Right lung (tissue), 10 donors: ENCODE results near the gene NFATC1. TPM values are rescaled to one million over a fixed set of nuclear protein-coding genes. Genes with fewer than 3 reads are reported as not detected.

Experiments
- DNase-seq, 2 donors: peaks; one replicate each; pipeline ENCODE4 v3.0.0-alpha.2; 2013
- long read RNA-seq, 8 donors: transcript quantifications; one replicate each; lab custom pipeline, GENCODE V29; 2026
- polyA plus RNA-seq, 5 donors: library from polyadenylated mRNA; unstranded; fragments of 120-200 nt; gene quantifications; one replicate each; pipeline versions ENCODE4 v1.2.1 to v1.2.3, GENCODE V29; 2013; ENCODE audit warnings: inconsistent platforms in 1 of 5, low replicate concordance in 1 of 5; ENCODE audit not compliant: insufficient read length in 5 of 5, insufficient read depth in 1 of 5

The NFATC1 gene
- 1 to 10 TPM; 5.6 to 8.0 (median 6.9) TPM for polyA plus RNA-seq
- long read RNA-seq, donor 1, partial matches to known transcripts, result 0 of 1 reads
- long read RNA-seq, donor 1, other reads (novel, unspliced or antisense), result 0 of 1 reads
- long read RNA-seq, donor 2, full-length matches to known transcripts, result 1 of 1 reads
- long read RNA-seq, donor 2, partial matches to known transcripts, result 0 of 1 reads
- long read RNA-seq, donor 2, other reads (novel, unspliced or antisense), result 0 of 1 reads
- long read RNA-seq, donor 3, partial matches to known transcripts, result 0 of 1 reads
- long read RNA-seq, donor 3, other reads (novel, unspliced or antisense), result 0 of 1 reads
- long read RNA-seq, donor 4, partial matches to known transcripts, result 0 of 1 reads
- long read RNA-seq, donor 4, other reads (novel, unspliced or antisense), result 0 of 1 reads
- long read RNA-seq, donor 5, full-length matches to known transcripts, result 1 of 1 reads
- long read RNA-seq, donor 5, partial matches to known transcripts, result 0 of 1 reads
- long read RNA-seq, donor 5, other reads (novel, unspliced or antisense), result 0 of 1 reads
- long read RNA-seq, donor 6, full-length matches to known transcripts, result 1 of 1 reads
- long read RNA-seq, donor 6, partial matches to known transcripts, result 0 of 1 reads
- long read RNA-seq, donor 6, other reads (novel, unspliced or antisense), result 0 of 1 reads
- long read RNA-seq, donor 7, result 0 reads
- long read RNA-seq, donor 8, result 0 reads

DNA sequence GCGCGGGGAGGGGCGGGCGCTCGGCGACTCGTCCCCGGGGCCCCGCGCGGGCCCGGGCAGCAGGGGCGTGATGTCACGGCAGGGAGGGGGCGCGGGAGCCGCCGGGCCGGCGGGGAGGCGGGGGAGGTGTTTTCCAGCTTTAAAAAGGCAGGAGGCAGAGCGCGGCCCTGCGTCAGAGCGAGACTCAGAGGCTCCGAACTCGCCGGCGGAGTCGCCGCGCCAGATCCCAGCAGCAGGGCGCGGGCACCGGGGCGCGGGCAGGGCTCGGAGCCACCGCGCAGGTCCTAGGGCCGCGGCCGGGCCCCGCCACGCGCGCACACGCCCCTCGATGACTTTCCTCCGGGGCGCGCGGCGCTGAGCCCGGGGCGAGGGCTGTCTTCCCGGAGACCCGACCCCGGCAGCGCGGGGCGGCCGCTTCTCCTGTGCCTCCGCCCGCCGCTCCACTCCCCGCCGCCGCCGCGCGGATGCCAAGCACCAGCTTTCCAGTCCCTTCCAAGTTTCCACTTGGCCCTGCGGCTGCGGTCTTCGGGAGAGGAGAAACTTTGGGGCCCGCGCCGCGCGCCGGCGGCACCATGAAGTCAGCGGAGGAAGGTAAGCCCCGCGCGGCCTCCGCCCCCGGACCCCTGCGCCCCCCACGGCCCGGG lies at the start of gene NFATC1:
Gene NFATC1, plus strand, starts transcription at position 170 of the 644 bp plus-strand sequence. Its CDS starts 295 bp downstream, at position 465.
- DNase-seq, result no peak

DNA sequence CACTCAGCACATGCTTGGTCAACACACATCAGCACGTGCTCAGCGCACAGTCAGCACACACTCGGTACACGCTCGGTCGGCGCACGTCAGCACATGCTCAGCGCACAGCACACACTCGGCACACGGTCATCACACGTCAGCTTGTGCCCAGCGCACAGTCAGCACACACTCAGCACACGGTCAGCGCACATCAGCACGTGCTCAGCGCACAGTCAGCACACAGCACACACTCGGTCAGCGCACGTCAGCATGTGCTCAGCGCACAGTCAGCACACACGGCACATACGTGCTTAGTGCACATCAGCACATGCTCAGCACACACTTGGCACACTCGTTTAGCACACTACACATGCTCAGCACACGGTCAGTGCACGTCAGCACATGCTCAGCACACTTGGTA lies 49.7 kb upstream of the NFATC1 start:
- DNase-seq, result no peak

GRCh38 chr18:79348066-79348465 lies 47.7 kb upstream of the NFATC1 start:
- DNase-seq, result no peak

GRCh38 chr18:79352432-79352831 lies 43.3 kb upstream of the NFATC1 start:
- DNase-seq, result no peak

DNA sequence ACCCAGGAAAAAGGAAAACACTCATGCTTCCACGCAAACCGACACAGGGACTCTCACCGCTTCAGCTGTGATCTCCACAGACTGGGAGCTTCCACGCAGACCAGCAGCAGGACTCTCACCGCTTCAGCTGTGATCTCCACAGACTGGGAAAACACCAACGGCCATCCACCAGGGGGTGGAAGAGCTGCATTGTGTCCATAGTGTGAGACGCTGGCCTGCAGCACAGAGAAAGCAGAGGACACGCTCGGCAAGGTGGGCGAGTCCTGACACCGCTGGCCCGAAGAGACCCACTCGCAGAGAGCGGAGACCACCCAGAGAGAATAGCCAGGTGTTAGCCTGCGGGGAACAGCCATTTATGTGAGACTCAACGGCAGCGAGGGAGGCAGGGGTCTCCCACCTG lies 42.5 kb upstream of the NFATC1 start:
- DNase-seq, result no peak

DNA sequence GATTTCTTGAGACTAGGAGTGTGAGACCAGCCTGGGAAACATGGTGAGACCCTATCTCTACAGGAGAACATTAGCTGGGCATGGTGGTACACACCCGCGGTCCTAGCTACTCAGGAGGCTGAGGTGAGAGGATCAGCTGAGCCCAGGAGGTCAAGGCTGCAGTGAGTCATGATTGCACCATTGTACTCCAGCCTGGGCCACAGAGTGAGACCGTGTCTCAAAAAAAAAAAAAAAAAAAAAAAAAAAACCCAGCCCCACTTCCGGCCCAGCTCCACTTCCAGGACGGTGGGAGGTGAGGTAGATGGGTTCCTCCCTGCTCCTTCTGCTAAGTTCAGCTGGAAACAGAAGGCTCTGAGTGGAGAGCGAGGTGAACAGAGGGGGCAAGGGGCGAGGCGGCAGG lies 41.4 kb upstream of the NFATC1 start:
- DNase-seq, result no peak

DNA sequence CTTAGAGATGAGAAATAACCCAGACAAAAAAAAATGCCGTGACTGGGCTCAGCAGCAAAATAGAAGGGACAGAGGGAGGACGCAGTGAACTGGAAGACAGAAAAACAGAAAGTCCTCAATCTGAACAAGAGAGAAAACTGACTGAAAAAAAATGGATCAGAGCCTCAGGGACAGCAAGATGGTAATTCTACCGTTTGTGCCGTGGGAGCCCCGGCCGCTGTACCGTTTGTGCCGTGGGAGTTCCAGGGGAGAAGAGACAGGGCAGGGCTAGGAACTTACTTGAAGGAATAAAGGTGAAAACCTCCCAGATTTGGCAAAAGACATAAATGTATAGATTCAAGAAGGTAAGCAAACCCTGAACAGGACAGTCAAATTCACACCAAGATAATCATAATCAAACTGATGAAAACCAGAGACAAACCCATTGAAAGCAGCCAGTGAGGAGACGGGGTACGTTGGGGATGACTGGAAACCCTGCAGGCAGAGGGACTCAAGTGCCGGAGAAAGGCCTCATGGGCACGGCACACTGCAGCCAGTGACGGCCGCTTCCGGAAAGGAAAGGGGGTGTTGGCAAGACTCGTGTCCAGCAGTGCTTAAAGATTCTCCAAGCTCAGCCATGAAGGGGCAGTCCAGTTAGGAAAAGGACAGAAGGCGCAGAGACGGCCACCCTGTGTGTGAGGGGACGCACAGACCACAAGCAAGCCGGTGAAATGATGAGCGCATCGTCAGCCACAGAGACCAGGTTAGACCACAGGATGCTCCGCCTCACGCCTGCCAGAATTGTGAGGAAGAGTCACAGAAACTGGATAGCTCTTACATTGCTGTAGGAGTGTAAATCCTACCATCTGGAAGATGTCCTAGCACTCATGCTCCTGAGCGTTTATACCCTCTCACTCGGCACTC lies 40.0 kb upstream of the NFATC1 start:
- no peak for DNase-seq

GRCh38 chr18:79356435-79356834 lies 39.3 kb upstream of the NFATC1 start:
- DNase-seq, result no peak

DNA sequence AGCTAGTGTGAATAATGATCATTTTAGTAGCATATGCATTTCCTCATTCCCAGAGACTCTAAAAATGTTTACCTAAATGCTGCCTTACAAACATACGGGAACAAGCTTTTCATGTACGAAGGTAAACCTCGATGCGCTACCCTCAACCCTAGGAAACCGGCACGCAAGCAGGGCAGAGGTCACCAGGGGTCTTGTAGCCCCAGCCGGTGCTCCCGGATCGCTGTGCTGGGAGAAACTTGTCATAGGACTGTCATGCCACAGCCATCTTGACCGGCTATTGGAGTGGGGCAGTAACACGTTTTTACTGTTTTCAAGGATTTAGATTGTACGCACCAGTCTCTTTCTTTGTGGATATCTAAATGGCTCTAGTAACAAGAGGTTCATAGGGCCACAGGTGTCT lies 34.8 kb upstream of the NFATC1 start:
- no peak for DNase-seq

- DNase-seq, result no peak
Measured at GRCh38 chr18:79361766-79362522, 33.8 kb upstream of the NFATC1 start.

DNA sequence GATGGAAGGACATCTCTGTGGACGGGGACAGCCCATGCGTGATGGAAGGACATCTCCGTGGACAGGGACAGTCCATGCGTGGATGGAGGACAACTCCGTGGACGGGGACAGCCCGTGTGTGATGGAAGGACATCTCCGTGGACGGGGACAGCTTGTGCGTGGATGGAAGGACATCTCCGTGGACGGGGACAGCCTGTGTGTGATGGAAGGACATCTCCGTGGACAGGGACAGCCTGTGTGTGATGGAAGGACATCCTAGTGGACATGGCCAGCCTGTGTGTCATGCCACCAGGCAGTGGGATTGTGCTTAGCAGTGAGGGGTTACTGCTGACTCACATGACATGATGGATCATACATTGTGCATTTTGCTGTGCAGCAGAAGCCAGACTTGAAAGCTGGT lies 30.0 kb upstream of the NFATC1 start:
- no peak for DNase-seq

GRCh38 chr18:79366177-79367094 lies 29.3 kb upstream of the NFATC1 start:
- no peak for DNase-seq

- no peak for DNase-seq
Measured at GRCh38 chr18:79367480-79367879, 28.2 kb upstream of the NFATC1 start.

DNA sequence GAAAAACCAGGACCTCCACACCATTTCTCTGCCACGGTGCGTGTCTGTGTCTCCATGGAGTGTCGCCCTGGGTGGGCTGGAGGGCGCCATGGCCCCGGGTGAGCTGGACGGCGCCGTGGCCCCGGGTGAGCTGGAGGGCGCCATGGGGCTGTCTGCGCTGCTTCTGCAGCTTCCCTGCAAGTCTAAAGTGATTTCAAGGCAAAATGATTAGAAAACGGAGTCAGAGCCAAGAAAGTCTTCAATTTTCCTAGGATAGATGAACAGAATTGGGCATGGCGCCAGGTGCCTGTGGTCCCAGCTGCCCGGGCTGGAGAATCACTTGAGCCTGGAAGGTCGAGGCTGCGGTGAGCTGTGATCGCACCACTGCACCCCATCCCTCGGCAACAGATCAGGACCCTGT lies 27.7 kb upstream of the NFATC1 start:
- DNase-seq, result no peak

GRCh38 chr18:79368681-79369080 lies 27.0 kb upstream of the NFATC1 start:
- DNase-seq, result no peak

DNA sequence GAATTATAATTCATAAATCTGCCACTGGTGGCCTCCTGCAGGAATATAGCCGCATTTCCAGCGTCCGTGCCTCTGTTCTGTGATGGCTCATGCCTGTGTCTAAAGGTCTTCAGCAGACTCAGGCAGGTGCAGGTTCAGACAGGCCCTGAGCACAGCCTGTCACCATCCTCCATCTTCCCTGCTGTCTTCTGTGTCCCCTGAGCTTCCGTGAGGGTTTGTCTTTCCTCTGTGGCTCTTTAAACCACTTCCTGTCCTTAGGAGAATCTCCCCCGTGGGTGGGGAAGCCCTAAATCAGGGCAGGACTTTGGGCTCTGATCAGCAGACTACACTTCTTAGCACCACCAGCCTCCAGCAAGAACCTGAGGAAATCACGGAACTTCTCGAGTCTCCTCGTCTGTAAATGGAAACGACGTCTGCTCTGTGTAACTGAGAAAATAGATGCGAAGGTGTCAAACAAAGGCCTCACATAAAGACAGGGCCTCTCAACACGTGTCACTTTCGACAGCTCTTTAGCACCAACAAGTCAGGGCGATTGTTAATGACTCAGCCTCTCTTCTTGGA lies 24.1 kb upstream of the NFATC1 start:
- no peak for DNase-seq

DNA sequence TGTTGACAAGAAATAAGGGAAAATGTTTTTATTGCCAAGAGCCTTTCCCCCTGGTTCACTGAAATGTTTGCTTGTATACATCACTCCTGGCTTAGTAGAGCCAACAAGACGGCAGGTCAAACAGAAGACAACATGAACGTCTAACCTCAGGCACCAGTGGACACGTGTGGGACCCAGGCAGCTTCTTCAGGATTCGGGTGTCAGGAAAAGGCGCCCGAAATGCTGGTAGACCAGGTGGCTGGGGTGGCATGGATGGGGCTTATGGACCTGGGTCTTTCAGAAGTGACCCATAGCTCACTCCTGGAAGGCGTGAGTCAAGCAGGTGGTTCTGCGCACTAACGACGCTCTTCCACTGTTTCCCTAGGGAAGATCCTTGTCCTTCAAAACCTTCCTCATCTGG lies 23.3 kb upstream of the NFATC1 start:
- DNase-seq, result no peak

DNA sequence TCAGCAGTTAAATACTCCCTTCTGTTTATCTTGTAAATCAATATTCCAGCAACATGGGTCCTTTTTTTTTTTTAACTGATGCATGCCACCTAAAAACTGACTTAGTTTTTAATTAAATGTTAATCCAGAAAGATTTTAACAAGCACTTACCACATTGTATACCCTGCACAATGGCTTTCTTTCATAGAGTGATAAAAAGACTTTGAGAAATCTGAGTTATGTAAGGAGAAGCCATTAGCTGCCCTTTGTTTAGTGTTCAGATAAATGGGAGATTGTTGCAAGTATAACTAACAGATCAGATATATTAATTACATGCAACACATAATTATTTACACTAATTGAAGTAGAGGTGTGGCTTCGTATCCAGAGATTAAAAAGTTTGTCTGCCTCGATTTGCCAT lies 22.7 kb upstream of the NFATC1 start:
- no peak for DNase-seq

DNA sequence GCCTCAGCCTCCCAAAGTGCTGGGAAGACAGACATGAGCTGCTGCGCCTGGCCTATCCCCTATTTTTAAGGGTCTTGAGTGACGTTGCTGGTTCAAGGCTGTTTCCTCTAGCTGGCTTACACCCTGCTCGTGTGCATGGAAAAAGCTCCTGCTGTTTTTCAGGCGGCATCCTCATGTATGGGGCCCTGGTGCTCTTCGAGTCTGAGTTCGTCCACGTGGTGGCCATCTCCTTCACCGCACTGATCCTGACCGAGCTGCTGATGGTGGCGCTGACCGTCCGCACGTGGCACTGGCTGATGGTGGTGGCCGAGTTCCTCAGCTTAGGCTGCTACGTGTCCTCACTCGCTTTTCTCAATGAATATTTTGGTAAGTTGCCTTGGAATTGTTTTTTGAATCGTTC lies 22.0 kb upstream of the NFATC1 start:
- DNase-seq, result no peak
